ENCODE results near the gene PCK1. TPM values are rescaled to one million over a fixed set of nuclear protein-coding genes. Genes with fewer than 3 reads are reported as not detected.

PCK1 gene
- total RNA-seq, 1 experiment from 2014 or later, result 0.49 TPM

DNA sequence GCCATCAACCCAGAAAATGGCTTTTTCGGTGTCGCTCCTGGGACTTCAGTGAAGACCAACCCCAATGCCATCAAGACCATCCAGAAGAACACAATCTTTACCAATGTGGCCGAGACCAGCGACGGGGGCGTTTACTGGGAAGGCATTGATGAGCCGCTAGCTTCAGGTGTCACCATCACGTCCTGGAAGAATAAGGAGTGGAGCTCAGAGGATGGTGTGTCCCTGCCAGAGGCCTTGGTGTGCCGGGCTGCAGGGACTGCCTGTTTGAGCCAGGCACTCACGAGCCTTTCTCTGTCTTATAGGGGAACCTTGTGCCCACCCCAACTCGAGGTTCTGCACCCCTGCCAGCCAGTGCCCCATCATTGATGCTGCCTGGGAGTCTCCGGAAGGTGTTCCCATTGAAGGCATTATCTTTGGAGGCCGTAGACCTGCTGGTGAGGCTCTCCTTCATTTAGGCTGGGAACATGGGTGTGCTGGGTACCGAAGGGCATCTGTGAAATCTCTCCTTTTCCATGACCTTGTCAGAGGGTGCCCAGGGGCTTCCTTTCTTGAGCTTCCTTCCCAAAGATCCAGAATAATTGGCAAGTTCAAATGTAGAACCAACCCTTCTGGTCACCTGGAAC, 3.4 kb downstream of the PCK1 start:
- Histone ChIP-seq H3K36me3 (ENCODE audit: control insufficient read depth in 1 of 2, insufficient read depth in 2 of 2, low read length in 2 of 2) (no peaks in the 10 kb centered on the region), H3K4me3 (replicated peaks in 1 of 2; ENCODE audit: low read depth in 1 of 2, low read length in 2 of 2) (no peak overlapping the region), H3K79me2 (ENCODE audit: insufficient read depth, low read length) (no peaks in the 10 kb centered on the region), H3K9ac (ENCODE audit: low read length) (no peak overlapping the region), H3K27me3 (ENCODE audit: insufficient read depth, low read length) (peaks cover 47% of the 10 kb centered on the region), H3K9me3 (ENCODE audit: control insufficient read depth in 1 of 2, insufficient read depth in 1 of 2, low read depth in 1 of 2, low read length in 2 of 2) (no peaks in the 10 kb centered on the region), H3K4me1 (ENCODE audit: control insufficient read depth in 1 of 2, insufficient read depth in 2 of 2, low read length in 2 of 2) (peaks cover 2 to 7% of the 10 kb centered on the region in 2 experiments; a peak in 1 of 4 replicates), H3K4me2 (ENCODE audit: low read length) (no peak overlapping the region), H3K9me2 (ENCODE audit: insufficient read depth) (no peaks in the 10 kb centered on the region), H4K20me1 (ENCODE audit: insufficient read depth) (no peaks in the 10 kb centered on the region), H3K27ac (ENCODE audit: low read depth, low read length) (no peak overlapping the region), H2AFZ (ENCODE audit: low read depth, low read length, poor library complexity, severe bottlenecking) (no peak overlapping the region)
- RAD21 ChIA-PET (ENCODE audit: low non-redundant PET in 1 of 2, low total read pairs in 2 of 2, uncharacterized antibody in 2 of 2, unreplicated experiment in 2 of 2), result no interaction called here
- ATAC-seq (no peak), DNase-seq (ENCODE audit: low read depth, low spot score) (no peak)
- POLR2A ChIA-PET, result no interaction called here
- CTCF ChIA-PET, result no interaction called here
- no TSS peak for BruUV-seq (replicated peaks)
- intact Hi-C loops (cut with micrococcal nuclease), result no loop called here
- no peak for TF ChIP-seq ZNF274 (IDR thresholded peaks at IDR 0.05; ENCODE audit: low read depth, low read length)
- TF ChIP-seq POLR2AphosphoS5 (IDR thresholded peaks at IDR 0.05; ENCODE audit: low read depth, low read length), result no peak
- TF ChIP-seq, protein P1, sequence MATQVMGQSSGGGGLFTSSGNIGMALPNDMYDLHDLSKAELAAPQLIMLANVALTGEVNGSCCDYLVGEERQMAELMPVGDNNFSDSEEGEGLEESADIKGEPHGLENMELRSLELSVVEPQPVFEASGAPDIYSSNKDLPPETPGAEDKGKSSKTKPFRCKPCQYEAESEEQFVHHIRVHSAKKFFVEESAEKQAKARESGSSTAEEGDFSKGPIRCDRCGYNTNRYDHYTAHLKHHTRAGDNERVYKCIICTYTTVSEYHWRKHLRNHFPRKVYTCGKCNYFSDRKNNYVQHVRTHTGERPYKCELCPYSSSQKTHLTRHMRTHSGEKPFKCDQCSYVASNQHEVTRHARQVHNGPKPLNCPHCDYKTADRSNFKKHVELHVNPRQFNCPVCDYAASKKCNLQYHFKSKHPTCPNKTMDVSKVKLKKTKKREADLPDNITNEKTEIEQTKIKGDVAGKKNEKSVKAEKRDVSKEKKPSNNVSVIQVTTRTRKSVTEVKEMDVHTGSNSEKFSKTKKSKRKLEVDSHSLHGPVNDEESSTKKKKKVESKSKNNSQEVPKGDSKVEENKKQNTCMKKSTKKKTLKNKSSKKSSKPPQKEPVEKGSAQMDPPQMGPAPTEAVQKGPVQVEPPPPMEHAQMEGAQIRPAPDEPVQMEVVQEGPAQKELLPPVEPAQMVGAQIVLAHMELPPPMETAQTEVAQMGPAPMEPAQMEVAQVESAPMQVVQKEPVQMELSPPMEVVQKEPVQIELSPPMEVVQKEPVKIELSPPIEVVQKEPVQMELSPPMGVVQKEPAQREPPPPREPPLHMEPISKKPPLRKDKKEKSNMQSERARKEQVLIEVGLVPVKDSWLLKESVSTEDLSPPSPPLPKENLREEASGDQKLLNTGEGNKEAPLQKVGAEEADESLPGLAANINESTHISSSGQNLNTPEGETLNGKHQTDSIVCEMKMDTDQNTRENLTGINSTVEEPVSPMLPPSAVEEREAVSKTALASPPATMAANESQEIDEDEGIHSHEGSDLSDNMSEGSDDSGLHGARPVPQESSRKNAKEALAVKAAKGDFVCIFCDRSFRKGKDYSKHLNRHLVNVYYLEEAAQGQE (IDR thresholded peaks at IDR 0.05; ENCODE audit: low read depth), result no peak
- no peak for TF ChIP-seq CEBPB (IDR thresholded peaks at IDR 0.05; ENCODE audit: low read depth)
- TF ChIP-seq, protein P2, sequence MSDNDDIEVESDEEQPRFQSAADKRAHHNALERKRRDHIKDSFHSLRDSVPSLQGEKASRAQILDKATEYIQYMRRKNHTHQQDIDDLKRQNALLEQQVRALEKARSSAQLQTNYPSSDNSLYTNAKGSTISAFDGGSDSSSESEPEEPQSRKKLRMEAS (IDR thresholded peaks at IDR 0.05), result no peak
- TF ChIP-seq ZFX (IDR thresholded peaks at IDR 0.05), result no peak

Measured in HCT116 (cell line).